ENCODE data around the gene GPER1.
"Not testable (repeated sequence)": the region's sequence is repeated elsewhere in the genome, so short reads cannot be mapped to it uniquely, and the experiment has no call there.

GPER1 gene

DNA sequence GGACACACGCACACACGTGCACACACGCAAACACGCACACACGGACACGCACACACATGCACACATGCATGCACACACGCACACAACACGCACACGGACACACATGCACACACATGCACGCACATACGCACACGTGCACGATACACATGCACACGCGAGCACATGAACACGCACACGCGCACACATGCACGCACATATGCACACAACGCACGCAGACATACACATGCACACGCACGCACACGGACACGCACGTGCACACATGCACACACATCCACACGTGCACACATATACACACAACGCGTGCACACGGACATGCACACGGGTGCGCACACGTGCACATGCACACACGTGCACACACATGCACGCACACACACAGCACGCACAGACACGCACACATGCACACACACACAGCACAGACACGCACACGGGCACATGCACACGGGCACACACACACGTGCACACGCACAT, 17.3 kb upstream of the GPER1 start:
- no peak for DNase-seq (ENCODE audit: low spot score)

- DNase-seq (ENCODE audit: low spot score): no peak
Observed at GRCh38 chr7:1071731-1072254, 16.1 kb upstream of the GPER1 start.

- DNase-seq (ENCODE audit: low spot score): no peak
Observed at GRCh38 chr7:1073142-1073977, 14.6 kb upstream of the GPER1 start.

GRCh38 chr7:1074018-1074417, 13.9 kb upstream of the GPER1 start:
- DNase-seq (ENCODE audit: low spot score): not testable (repeated sequence)

- no peak for DNase-seq (ENCODE audit: low spot score)
Observed at GRCh38 chr7:1074593-1075431, 13.1 kb upstream of the GPER1 start.

- no peak for DNase-seq (ENCODE audit: low spot score)
Observed at GRCh38 chr7:1076184-1077072, 11.5 kb upstream of the GPER1 start.

DNA sequence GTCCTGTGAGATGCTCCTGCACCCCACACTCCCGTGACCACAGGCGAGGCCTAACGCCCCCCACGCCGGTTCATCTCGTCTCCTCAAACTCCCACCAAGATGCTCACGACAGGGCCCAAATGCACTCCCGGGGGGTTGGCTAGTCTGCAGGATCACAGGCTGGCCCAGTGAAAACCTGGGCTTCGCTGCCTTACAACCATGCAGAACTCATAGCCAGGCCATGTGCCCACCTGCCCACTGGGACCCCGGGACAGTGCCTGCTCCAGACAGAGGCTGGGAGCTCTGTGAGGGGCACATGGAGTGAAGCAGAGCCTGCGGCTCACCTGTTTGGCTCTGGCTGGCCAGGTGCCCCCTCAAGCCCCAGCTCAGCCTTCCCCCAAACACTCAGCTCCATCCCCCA, 9.4 kb upstream of the GPER1 start:
- no peak for DNase-seq (ENCODE audit: low spot score)

DNA sequence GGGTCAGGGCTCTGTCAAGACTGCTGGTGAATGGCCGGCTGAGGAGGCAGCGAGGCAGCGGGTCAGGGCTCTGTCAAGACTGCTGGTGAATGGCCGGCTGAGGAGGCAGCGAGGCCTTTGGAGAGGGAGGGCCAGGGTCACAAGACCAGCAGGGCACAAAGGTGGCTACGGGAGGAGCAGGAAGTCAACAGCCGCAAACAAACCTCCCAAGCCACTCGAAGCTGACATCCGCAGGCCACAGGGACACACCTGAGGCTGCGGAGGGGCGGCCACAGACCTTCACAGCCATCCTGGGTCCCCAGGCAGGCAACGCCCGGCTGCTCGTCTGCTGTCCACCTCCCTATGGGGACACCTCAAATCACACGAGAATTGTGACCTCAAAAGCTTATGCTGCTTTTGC, 8.9 kb upstream of the GPER1 start:
- DNase-seq (ENCODE audit: low spot score): no peak

- DNase-seq (ENCODE audit: low spot score): no peak
Observed at GRCh38 chr7:1079546-1079945, 8.4 kb upstream of the GPER1 start.

GRCh38 chr7:1080252-1080920, 7.5 kb upstream of the GPER1 start:
- DNase-seq (ENCODE audit: low spot score): no peak

DNA sequence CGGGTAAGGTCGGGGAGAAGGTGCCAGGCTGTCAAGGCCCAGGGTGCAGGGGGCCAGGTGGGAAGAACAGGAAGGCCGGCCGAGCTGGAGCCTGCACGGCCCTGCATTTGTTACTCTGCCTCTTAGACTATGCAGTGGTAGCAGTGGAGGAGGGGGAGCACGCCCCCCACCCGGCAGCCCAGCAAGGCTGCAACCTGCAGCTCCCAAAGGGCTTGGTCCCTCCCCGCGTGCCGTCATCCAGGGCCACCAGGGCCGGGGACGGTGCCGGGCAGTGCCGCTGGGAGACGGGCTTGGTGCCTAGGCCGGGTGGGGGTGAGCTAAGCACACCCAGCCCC, 7.0 kb upstream of the GPER1 start:
- no peak for DNase-seq (ENCODE audit: low spot score)

DNA sequence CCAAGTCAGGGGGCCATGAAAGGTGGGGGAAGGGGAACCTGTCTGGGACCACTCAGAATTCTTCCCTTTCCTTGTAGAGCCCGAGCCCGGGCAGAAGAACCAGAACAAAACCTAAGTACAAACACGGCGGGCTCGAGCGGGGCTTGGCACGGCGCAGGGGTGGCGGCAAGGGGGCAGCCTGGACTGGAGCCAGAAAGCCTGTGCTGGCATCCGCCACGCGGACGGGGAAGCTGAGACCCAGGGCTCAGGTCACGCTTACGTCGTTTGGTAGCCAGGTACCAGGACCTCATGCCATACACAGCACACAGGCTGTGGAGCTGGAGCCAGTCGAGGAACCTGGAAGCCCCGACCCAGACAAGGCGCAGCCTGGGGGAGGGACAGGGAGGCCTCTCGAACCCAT, 6.6 kb upstream of the GPER1 start:
- no peak for DNase-seq (ENCODE audit: low spot score)

DNA sequence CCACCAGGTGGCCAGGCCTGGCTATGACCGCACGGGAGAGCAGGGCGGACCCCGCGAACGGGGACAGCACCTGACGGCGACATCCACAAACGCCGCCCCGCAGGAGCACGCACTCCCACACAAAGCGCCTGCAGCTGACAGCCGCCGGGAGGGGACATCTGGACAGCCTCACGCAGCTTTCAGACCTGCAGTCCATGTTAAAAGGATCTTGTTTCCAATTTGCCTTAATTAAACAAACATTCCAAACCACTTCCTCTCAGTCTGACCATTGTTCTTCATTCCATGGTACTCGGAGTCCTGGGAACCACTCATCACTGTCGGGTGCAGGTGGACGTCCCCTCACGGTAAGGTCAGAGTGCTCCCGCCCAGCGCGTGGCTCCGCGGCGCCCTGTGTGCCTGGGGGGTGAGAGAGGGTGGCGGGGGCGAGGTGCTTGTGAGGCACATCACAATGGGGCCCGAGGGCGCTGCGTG, 5.9 kb upstream of the GPER1 start:
- DNase-seq (ENCODE audit: low spot score): no peak

DNA sequence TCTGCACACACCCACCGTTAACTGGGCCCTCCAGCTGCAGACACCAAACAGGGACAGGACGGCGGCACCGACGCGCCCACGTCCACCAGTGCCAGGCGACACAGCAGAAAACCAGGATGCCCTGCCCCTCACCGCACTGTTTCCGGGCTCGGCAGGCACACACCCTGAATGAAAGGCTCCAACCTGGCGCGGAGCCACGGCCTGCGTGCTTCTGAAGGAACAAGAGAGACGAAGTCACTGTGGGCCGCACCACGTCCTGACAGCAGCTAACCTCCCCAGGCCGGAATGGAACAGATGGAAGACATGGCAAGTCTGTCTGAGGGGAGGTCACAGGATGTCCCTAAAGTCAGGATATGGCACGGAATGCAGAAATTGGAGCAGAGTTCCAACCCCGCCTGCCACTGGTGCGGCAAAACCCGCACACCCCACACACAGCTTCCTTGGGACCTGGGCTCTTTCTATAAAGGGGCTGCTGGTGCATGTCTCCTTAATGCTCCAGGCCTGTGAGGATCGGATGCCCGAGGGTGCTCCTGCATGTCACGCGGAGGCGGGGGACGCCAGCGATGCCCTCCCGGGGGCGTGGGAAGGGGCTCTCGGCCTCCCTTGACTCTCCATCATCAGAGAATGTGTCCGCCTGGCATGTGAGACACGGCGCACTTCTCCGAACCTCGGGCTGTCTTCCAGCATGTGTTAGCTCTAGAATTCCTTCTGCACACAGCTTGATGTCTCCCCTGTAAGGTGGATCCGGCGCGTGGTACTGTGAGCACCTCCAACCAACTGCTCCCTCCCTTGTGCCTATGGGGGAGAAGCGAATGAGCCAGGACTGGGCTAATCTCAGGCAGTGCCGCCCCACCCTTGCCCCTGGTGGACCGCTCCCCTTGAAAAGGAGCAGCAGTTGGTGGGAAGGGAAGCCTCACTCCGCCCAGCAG, 3.9 kb upstream of the GPER1 start:
- DNase-seq (ENCODE audit: low spot score): no peak

- DNase-seq (ENCODE audit: low spot score): no peak
Observed at GRCh38 chr7:1085266-1085665, 2.6 kb upstream of the GPER1 start.

DNA sequence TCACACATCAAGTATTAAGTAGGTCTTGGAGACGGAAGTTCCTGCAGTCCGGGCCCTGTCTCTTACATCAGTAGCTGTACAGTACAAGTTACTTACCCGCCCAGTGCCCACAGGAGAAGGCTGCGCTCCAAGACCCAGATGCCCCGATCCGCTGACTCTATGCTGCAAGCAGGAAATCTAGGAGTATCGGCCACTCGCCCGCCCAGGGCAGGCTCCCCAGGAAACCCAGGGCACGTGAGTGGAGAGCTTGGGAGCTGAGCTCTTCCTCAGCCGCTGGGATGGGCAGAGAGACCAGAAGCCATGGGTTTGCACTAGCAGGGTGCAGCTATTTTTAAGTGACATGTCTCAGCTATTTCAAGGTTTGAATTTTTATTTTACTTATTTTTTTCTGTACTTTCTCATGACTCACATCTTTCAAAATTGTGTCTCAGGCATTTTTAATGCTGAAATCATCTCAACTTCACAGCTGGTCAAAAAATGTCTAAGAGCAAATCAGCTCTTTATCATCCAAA, 1.9 kb upstream of the GPER1 start:
- DNase-seq (ENCODE audit: low spot score): no peak

GRCh38 chr7:1086588-1087464, 1.1 kb upstream of the GPER1 start:
- peak; percentile 59 for DNase-seq (ENCODE audit: low spot score)

DNA sequence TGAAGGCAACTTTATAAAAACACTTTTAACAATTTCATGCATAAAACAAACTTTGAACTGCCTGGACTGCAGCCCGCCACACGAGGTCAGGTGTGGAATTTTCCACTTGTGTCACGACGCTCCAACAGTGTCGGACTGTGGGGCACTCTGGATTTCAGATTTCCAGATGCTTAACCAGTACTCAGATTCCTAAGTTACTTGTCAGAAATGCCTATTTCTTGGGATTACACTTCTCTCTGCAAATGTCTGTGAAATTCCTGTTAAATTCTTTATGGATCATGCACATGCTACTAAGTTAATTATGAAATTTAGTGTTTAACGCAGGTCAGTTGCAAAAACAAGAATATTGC, 473 bp upstream of the GPER1 start:
- no peak for DNase-seq (ENCODE audit: low spot score)

DNA sequence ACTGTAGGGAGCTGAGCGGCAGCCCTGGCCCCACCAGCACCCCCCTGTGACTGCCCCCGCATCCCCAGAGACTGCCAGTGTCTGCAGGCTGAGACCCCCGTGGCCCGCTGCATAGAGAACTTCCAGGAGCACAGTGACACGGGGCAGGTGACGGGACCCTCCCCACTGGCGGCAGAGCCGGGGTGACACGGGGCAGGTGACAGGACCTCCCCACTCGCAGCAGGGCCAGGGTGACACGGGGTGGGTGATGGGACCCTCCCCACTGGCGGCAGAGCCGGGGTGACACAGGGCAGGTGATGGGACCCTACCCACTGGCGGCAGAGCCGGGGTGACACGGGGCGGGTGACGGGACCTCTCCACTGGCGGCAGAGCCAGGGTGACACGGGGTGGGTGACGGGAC, 2.3 kb downstream of the GPER1 start:
- no peak for DNase-seq (ENCODE audit: low spot score)

Measured in LoVo (cell line).